NCI-H2081 treated with DMSO at 0.1 percent for 48 hours (cell line): Measurements from ENCODE around the gene SLC15A3.

Experiments used
- DNase-seq: peaks from one replicate; lab custom pipeline; 2025; lab: John Stamatoyannopoulos, UW

Gene SLC15A3

DNA sequence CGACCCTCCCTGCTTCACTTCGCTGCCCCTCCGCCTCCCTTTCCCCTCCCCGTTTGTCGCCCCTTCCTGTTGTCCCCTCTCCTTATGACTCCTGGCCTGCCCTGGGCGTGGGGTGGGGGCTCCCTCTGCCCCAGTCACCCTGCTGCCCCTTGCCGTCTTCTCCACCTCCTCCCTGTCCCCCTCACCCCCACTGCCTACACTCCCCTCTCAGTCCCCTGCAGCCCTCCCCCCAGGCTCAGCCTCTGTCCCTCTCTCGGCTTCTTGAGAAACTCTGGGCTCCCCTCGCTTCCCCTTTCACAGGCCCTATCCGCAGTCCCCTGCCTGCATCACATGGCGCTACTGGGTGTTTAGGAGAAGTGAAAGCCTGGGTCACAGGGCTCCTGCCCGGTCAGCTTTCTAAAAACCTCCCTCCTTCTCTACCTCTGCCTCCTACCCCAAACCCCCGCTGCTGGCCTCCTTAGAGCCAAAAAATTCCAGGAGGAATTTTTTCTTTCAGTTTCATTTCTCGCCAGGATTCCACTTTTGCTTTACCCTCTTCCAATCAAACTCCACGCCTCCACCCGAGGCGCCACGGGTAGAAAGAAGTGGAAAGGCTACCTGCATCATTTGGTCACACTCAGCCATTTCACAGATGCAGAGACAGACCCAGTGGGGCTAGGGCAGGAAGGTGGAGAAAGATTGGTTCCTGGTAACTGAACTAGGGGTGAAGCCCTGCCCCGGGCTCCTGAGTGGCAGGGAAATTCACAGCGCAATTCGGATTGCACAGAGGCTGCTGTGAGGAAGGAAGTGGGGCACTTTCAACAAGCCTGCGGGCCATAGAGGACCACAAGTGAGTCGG lies at the start of gene SLC15A3:
Gene SLC15A3, minus strand, starts transcription at position 273 of the 838 bp plus-strand sequence. CDS start 625 bp downstream, outside the sequence.
- no peak for DNase-seq

DNA sequence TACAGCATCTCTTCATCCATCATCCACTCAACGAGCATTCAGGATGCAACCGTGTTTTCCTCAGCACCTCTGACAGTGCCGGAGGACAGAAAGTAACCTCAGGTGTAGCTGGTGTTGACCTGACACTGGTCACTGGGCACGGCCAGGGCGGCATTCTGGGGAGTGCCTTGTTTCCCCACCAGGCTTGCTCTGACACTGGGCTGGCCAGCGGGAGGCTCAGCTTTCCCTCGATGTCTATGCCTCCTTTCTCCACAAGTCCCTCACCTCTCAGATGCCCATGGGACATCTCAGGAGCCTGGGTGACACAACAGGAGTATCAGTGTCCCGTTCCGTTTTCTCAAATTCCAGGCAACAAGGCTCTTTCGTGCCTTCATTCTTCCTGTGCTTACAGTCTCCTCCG lies 48.5 kb upstream of the SLC15A3 start:
- no peak for DNase-seq

DNA sequence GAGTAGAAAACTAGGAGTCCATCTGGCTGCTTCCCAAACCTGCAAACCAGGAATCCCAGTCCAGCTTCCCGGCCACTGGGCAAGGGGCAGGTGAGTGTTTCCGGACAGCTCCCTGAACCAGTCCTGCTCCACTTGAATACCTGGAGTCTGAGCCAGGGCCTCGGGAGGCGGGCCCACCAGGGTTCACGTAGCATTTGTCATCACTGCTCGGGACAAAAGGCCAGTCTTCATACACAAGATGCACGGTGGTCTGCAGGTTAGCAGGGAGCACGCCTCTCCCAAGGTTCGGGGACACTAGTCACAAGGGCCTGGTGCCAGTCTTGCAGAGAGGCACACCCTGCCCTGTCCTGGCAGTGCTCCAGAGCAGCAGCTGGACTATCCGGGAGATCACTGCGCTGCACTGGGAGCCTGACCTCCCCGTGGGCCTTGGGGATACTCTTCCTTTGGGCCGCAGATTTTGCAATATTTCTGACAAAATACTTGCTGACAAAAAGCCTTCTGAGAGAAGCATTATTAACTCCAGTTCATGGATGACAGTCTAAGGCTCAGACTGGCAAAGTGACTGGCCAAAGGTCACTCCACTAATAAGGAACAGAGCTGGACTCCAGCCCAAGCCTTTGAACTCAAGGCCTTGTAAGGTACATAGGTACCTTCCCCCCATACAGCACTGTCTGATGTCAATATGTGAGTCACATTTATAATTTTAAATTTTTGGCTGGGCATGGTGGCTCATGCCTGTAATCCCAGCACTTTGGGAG lies 44.6 kb upstream of the SLC15A3 start:
- no peak for DNase-seq

DNA sequence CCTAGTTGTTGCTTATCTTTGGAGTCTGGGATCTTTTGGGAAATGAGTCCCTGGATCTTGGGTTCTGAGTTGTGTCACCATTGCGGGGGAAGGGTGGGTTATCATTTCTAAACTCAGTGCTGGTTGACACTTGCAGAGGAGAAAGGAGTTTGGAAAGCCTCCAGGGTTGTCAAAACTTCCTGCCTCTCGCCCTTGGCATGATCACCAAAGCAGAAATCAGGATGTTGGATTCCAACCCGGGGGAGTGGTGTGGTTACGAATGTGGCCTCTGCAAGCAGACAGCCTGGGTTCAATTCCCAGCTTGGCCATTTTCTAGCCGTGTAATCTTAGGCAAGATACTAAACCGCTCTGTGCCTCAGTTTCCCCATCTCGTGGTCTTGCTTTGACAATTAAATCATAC lies 43.8 kb upstream of the SLC15A3 start:
- DNase-seq: no peak

DNA sequence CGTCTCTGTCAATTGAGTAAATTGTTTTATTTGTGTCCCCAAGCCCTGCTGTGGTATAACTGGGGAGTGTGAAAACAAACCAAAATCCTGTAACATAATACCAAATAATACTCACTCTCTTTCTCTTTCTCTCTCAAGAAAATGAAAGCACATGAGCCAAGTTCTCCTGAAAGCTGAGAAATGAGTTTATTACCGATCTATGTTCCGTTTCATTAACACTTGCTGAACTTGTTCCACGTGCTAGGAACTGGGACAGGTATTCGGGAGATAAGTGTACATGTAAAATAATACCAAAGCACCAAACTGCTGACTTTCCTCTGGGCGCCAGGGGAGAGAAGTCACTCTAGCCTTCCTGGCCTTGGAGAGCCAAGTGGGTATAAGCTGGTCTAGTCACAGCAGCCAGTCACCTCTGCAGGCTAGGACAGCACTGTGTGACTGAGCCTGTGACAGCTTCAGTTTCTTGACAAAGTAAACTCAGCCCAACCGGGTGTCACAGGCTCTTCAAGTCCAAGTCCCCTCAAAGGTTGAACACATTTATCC lies 42.6 kb upstream of the SLC15A3 start:
- no peak for DNase-seq

DNA sequence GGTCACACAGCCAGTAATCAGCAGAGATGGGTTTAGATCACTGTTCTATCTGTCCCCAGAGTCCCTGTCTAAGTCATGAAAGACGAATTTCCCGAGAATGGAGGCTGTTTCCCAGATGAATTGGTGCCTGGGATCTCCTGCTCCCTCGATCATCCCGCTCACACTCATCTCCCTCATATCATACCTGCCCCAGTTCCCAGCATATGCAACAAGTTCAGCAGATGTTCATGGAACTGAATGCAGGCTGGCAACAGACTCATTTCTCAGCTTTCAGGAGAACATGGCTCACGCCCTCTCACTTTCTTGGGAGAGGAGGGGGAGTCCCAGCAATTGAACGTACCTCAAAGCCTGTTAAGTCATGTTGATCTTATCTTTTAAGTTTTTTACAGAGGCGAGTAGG lies 41.6 kb upstream of the SLC15A3 start:
- no peak for DNase-seq

DNA sequence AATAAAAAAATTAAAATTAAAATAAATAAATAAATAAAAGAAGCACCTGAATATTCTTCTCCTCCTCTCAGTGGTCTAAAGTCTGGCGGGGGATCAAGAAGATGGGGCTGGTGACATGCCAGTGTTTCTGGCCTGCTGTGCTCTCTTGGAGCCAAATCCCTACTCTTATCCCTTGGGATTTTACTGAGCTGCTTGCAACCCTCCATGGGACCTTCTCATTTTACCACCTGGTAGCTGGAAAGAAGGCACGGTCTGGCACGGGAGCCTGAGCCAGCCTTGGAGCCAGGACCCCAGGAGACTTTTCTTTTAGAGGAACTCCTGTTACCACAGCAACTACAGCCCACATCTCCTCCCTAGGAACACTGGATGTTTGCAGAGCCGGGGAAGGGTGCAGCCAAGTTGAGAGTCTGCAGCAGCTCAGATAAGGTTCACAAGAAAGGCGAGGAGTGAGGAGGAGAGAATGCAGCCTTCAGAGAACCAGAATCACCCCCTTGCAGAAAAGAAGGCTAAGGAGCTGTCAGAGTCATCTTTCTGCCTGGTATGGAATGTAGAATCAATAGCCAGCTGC lies 41.0 kb upstream of the SLC15A3 start:
- DNase-seq: no peak

DNA sequence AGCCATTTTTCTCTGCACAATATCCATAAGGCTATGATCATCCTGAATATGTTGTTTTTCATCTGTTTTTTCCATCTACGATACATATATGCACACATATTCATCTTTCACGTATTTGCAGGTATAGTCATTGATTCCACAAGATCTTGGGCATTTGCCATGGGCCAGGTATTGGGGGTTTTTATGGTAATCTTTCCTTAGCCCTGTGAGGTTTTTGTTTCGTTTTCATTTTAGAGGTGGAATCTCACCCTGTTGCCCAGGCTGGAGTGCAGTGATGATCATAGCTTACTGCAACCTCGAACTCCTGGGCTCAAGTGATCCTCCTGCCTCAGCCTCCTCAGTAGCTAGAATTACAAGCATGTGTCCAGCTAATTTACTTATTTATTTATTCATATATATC lies 39.5 kb upstream of the SLC15A3 start:
- DNase-seq: no peak

DNA sequence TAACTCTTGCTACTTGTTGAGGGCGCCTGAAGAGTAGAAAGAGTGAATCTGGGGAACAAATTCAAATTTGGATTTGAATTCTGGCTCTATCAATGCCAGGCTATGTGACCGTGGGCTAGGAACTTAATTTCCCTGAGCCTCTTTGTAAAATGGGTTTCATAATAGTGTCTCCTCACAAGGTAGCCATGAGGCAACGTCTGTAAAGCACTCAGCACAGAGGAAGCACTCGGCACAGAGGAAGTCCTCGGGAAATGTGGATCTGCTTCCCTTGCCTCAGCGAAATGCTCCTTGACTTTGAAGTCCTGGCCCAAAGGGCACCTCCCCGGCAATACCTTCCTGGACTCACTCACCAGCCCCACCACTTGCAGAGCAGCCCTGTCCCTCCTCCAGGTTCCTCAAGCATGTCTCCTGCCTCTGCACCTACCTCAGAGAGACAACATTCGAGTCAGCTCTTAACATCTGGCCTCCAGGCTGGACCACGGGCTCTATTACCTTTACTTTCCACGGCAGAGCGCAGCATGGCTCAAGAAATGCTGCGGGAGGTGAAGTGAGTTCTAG lies 37.2 kb upstream of the SLC15A3 start:
- no peak for DNase-seq

DNA sequence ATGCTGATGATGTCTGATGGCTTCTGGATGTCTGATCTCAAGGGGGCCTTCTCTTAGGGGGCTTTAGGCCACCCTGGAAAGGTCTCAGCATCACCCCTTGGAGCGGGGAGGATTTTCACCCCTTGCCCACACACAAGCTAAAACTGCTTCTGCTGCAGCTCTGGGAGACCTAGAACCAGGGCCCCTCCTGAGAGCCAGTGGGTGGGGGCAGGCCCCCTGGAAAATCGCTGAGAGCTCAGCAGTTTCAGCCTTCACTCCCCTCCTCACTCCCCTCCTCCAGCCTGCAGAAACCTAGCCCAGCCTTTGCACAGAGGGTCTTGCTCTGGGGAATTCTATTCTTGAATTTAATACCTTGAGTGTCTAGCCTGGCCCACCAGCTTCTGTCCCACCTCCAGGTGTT lies 36.7 kb upstream of the SLC15A3 start:
- DNase-seq: no peak

DNA sequence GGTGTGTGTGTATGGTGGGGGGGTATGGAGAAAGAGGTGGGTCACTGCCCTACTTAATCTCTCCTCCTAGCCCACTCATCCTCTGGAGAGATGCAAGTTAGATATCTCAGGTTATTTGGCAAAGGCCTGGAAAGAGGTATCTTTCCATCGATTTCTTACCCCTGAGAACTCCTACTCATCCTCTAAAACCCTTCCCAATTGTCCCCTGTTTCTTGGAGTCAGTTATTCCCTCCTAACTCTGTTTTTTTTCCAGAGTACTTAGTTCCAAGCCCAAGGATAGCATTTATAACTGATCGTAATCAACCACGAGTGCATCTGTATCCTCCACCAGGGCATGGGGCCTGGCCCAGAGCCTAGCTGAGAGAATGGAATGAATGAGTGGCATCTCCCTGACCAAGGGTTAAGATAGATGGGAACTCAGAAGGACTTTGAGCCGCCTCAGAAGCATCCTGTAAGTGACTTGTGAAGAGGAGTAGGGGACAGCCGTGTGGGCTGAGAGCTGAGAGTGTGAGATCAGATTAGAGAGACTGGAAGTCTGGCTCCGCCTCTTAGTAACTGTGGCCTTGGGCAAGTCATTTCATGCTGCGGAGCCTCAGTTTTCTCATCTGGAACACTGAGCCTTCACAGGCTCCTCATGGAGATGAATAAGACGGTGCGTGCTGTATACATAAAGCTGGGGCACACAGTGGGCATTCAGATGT lies 35.8 kb upstream of the SLC15A3 start:
- no peak for DNase-seq

DNA sequence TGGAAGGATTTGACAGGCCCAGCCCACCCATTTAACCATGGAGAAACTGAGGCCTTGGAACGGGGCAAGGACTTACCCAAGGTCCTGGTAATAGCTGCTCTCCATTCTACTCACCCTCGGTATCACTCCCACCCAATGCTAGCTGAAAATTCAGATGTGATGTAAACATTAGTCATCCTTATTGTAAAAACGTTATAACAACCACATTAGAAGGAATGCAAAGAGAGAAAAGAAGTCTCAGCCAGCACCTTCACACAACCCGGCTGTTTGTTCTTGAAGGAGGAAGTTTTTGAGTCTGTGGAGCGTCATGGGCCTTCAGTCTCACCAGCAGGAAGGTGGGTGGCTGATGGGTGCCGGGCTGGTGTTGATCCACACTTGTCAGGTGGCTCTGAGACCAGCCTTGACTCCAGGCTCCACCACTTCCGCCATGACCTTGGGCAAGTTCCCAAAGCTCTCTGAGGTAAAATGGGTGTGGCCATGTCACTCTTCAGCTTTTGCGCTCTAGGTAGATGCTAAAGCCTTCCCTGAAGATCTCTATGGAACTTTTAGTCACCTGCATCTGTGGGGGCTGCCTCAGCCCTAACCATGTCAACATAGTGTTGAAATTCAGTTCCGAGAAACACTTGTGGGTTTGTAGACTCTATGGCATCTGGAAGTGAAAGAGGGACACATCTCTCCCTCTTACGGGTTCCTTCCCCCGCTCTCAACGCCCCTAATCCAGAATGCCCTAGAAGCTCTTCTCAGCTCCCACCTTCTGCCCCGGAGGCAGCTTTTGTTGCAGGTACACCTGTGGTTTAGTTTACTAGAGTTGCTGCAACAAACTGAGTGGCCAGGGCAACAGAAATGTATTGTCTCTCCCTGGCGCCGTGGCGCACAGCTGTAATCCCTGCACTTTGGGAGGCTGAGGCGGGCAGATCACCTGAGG lies 34.3 kb upstream of the SLC15A3 start:
- no peak for DNase-seq

DNA sequence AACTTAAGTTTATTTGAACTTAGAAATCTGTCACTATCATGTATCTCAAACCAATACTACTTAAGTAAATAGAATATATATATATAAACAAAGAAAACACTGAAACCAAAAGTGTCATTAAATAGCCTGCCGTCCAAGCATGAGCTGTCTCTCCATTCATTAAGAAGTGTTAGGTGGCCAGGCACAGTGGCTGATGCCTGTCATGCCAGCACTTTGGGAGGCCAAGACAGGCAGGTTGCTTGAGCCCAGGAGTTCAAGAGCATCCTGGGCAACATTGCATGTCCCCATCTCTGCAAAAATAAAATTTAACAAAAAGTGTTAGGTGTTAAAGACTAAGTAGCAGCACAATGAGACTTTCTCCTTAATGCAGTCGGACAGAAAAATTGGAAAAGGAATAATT lies 33.5 kb upstream of the SLC15A3 start:
- no peak for DNase-seq

DNA sequence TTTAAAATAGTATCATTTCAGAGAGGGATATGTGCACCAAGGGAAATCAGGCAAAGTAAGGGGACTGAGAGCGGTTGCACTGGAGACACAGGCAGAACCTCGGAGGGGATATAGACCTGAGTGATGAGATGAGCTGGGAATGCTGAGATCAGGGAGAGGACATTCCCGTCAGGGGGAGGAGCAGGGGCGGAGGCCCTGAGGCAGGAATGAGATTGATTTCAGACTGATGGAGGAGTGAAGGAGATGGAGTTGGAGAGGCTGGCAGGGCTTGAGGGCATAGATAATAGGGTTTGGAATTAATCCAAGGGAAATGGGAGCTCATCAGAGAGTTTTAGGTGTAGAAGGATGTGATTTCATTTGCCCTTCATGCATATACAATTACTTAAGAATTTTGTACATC lies 32.7 kb upstream of the SLC15A3 start:
- no peak for DNase-seq

DNA sequence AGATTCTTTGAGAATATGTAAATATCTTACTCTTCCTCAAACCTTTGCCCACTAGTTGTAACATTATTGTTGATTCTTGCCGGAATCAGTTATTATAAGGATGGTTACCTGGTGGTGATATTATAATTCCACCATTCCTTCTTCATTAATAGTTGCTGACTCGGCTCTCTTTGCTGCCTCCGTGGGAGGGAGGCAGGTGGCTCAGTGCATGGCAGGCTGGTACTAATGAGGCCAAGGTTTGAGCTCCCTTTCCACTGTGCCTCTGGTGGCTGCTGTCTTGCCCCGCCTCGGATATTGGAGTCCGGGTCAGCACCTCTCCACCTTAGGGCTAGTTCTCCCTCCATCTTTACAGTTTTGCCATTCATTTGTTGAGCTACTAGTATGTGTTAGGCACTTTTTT lies 32.2 kb upstream of the SLC15A3 start:
- no peak for DNase-seq

DNA sequence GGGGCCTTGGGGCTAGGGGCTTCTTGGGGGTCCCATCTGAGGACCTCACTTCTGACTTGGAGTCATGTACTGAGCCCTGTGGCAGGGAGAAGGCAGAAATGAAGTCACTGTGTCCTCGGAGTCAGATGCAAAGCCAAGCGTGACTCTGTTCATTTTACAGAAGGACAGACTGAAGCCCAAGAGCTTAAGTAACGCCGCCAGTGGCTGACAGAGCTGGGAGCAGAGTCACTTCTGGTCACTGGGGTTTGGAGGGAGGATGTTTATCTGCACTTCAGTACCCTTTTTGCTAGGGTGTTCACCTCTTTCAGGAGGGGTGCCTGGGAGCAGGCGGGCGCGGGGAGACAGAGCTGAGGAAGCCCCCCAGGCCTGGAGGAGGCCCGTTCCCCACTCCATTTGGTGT lies 30.2 kb upstream of the SLC15A3 start:
- DNase-seq: no peak

DNA sequence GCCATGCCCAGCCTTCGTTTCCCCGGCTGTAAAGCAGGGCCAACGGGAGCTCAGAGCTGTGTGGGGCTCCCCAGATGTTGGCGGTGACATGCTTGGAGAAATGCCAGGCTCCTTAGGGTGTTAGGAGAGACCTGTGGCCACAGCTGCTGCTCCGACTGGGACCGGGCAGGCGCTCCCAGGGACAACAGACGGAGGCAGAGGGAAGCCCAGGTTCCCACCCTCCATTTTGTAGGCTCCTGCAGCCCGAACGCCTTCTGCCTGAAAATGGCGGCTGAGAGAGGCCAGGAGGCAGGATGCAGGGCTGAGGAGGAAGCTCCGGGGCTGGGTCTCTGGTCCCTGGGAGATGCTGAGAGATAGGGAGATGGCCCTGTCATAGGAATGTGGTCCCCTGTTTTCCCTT lies 29.5 kb upstream of the SLC15A3 start:
- DNase-seq: no peak

DNA sequence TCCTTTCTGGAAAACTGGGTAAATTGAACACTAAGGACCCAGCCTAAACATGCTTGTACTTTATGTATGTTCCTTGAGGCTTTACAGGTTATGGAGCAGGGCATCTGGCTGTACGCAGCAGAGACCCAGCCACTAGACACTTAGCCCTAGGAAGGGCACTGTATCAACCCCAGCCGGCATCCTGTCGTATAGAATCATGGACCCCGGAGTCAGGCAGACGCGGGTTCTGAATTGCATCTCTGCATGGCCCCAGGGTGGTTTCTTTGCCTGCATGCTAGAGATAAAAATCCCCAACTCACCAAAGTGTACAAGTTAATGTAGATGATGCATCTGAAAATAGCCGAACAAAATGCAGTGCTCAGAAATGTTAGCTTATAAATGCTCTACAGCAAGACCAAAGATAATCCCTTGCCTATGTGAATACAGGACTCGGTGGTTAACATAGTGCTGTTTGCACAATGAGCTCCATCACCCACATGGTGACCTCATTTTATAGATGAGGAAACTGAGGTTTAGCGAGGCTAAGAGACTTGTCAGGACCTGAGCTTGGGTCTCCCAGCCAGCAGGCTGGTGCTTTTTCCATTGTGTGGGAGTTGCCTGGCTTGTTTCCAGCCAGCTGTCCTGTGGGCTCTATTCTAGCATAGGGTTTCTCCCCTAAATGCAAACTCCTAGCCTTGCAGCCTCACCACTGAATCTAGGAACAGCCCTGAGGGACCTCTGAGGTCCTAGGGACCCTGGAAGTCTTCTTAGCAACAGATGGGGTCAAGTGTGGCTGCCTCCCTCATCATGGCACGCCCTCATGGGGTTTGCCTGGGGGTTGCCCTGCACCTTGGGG lies 26.8 kb upstream of the SLC15A3 start:
- DNase-seq: no peak

DNA sequence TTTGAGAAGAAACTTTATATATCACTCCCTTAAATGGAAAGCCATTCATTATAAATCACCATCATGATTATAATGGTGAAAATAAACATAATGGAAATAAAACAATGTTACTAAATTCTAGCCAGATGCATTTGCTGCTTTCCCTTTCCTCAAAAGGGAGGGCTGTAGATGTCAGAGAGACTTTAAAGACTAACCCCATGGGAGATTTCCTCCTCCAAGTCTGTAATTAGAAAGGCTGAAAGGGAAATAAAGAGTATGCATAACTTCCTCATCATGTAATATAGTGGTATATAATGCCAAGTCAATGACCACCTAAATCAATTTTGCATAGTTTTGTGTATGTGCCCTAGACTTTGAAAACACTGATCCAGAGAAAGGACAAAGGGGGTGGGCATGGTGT lies 25.9 kb upstream of the SLC15A3 start:
- DNase-seq: no peak

DNA sequence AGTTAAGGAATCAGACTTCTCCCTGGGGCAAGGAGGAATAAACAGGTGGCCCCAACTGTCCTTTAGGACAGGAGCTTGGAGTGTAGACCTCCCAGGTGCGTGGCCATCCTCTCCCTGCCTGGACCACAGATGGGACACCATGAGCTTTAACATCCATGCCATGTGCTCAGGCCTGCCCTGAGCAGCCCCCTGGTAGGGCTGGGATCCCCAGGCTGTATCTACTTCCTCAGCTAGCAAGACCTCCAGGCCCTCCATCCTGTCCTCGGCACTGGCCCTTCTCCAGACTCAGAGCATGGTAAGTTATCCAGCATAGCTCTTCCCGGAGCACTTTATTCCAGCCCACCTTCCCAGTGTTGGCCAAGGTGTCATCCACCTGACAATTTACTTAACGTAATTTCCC lies 25.2 kb upstream of the SLC15A3 start:
- no peak for DNase-seq
